ENCODE data around the gene NEO1. TPM values are rescaled to one million over a fixed set of nuclear protein-coding genes. Genes with fewer than 3 reads are reported as not detected.

The NEO1 gene
- total RNA-seq = 1 to 10 TPM; 5.2 to 5.3 TPM

- Mint-ChIP-seq H3K9me3 (no peaks in the 10 kb centered on the region), H3K27ac (no peak within 1 kb of the TSS), H3K36me3 (no peaks in the 10 kb centered on the region)
- DNase-seq (ENCODE audit: low spot score in 2 of 2) (peak; percentile 77 to 78), ATAC-seq (peak; percentile 82 to 84)
Measured at GRCh38 chr15:73051807-73052652, at the start of gene NEO1. Gene NEO1, plus strand, starts transcription at chr15:73052463. Its CDS starts 213 bp downstream, at chr15:73052676.

GRCh38 chr15:73004462-73004861, 47.8 kb upstream of the NEO1 start:
- ATAC-seq (no peak), DNase-seq (ENCODE audit: low spot score in 2 of 2) (no peak)
- H3K9me3 Mint-ChIP-seq = no peaks in the 10 kb centered on the region
- no peaks in the 10 kb centered on the region for H3K36me3 Mint-ChIP-seq
- H3K27ac Mint-ChIP-seq = no peak overlapping the region

GRCh38 chr15:73005032-73005431, 47.2 kb upstream of the NEO1 start:
- ATAC-seq (no peak), DNase-seq (ENCODE audit: low spot score in 2 of 2) (no peak)
- Mint-ChIP-seq H3K36me3 (no peaks in the 10 kb centered on the region), H3K27ac (no peak overlapping the region), H3K9me3 (no peaks in the 10 kb centered on the region)

GRCh38 chr15:73005446-73005845, 46.8 kb upstream of the NEO1 start:
- Mint-ChIP-seq H3K36me3 (no peaks in the 10 kb centered on the region), H3K9me3 (no peaks in the 10 kb centered on the region)

GRCh38 chr15:73006523-73006922, 45.7 kb upstream of the NEO1 start:
- no peak for DNase-seq (ENCODE audit: low spot score in 2 of 2)
- no peak for ATAC-seq

More at GRCh38 chr15:73005446-73005845, 46.8 kb upstream of the NEO1 start:
- H3K27ac Mint-ChIP-seq = no peak overlapping the region
- ATAC-seq (no peak), DNase-seq (ENCODE audit: low spot score in 2 of 2) (no peak)

GRCh38 chr15:73009066-73010056, 42.9 kb upstream of the NEO1 start:
- Mint-ChIP-seq H3K36me3 (no peaks in the 10 kb centered on the region), H3K9me3 (no peaks in the 10 kb centered on the region), H3K27ac (no peak overlapping the region)
- no peak for DNase-seq (ENCODE audit: low spot score in 2 of 2)
- ATAC-seq = no peak

More at GRCh38 chr15:73006523-73006922, 45.7 kb upstream of the NEO1 start:
- no peaks in the 10 kb centered on the region for H3K9me3 Mint-ChIP-seq
- H3K36me3 Mint-ChIP-seq = no peaks in the 10 kb centered on the region
- no peak overlapping the region for H3K27ac Mint-ChIP-seq

GRCh38 chr15:73010154-73011152, 41.8 kb upstream of the NEO1 start:
- ATAC-seq = no peak
- DNase-seq (ENCODE audit: low spot score in 2 of 2) = no peak
- H3K27ac Mint-ChIP-seq = no peak overlapping the region

GRCh38 chr15:73014904-73015303, 37.4 kb upstream of the NEO1 start:
- no peaks in the 10 kb centered on the region for H3K9me3 Mint-ChIP-seq
- DNase-seq (ENCODE audit: low spot score in 2 of 2) = no peak
- H3K36me3 Mint-ChIP-seq = no peaks in the 10 kb centered on the region
- no peak overlapping the region for H3K27ac Mint-ChIP-seq
- no peak for ATAC-seq

More at GRCh38 chr15:73010154-73011152, 41.8 kb upstream of the NEO1 start:
- H3K9me3 Mint-ChIP-seq = no peaks in the 10 kb centered on the region
- H3K36me3 Mint-ChIP-seq = no peaks in the 10 kb centered on the region

- H3K36me3 Mint-ChIP-seq = no peaks in the 10 kb centered on the region
- ATAC-seq = no peak
Measured at GRCh38 chr15:73015493-73015892, 36.8 kb upstream of the NEO1 start.

GRCh38 chr15:73017987-73018386, 34.3 kb upstream of the NEO1 start:
- Mint-ChIP-seq H3K9me3 (no peaks in the 10 kb centered on the region), H3K36me3 (no peaks in the 10 kb centered on the region), H3K27ac (no peak overlapping the region)
- DNase-seq (ENCODE audit: low spot score in 2 of 2) (no peak), ATAC-seq (no peak)

More at GRCh38 chr15:73015493-73015892, 36.8 kb upstream of the NEO1 start:
- H3K9me3 Mint-ChIP-seq = no peaks in the 10 kb centered on the region
- DNase-seq (ENCODE audit: low spot score in 2 of 2) = no peak
- no peak overlapping the region for H3K27ac Mint-ChIP-seq

GRCh38 chr15:73019154-73019553, 33.1 kb upstream of the NEO1 start:
- no peak overlapping the region for H3K27ac Mint-ChIP-seq
- no peak for ATAC-seq
- no peaks in the 10 kb centered on the region for H3K9me3 Mint-ChIP-seq
- no peaks in the 10 kb centered on the region for H3K36me3 Mint-ChIP-seq
- no peak for DNase-seq (ENCODE audit: low spot score in 2 of 2)

- ATAC-seq (no peak), DNase-seq (ENCODE audit: low spot score in 2 of 2) (no peak)
- Mint-ChIP-seq H3K9me3 (no peaks in the 10 kb centered on the region), H3K36me3 (no peaks in the 10 kb centered on the region), H3K27ac (no peak overlapping the region)
Measured at GRCh38 chr15:73019601-73020146, 32.6 kb upstream of the NEO1 start.

GRCh38 chr15:73021139-73021621, 31.1 kb upstream of the NEO1 start:
- Mint-ChIP-seq H3K36me3 (no peaks in the 10 kb centered on the region), H3K9me3 (no peaks in the 10 kb centered on the region), H3K27ac (no peak overlapping the region)
- ATAC-seq (no peak), DNase-seq (ENCODE audit: low spot score in 2 of 2) (no peak)

GRCh38 chr15:73022161-73022560, 30.1 kb upstream of the NEO1 start:
- DNase-seq (ENCODE audit: low spot score in 2 of 2) = no peak
- Mint-ChIP-seq H3K36me3 (no peaks in the 10 kb centered on the region), H3K9me3 (no peaks in the 10 kb centered on the region), H3K27ac (no peak overlapping the region)
- no peak for ATAC-seq

- H3K9me3 Mint-ChIP-seq = no peaks in the 10 kb centered on the region
- ATAC-seq = no peak
- DNase-seq (ENCODE audit: low spot score in 2 of 2) = no peak
- no peaks in the 10 kb centered on the region for H3K36me3 Mint-ChIP-seq
- H3K27ac Mint-ChIP-seq = no peak overlapping the region
Measured at GRCh38 chr15:73023071-73023470, 29.2 kb upstream of the NEO1 start.

- no peaks in the 10 kb centered on the region for H3K9me3 Mint-ChIP-seq
- ATAC-seq (no peak), DNase-seq (ENCODE audit: low spot score in 2 of 2) (no peak)
- no peak overlapping the region for H3K27ac Mint-ChIP-seq
- H3K36me3 Mint-ChIP-seq = no peaks in the 10 kb centered on the region
Measured at GRCh38 chr15:73024168-73024567, 28.1 kb upstream of the NEO1 start.

All from activated naive CD4-positive, alpha-beta T cell treated with anti-CD3 and anti-CD28 coated beads, Interleukin-2, amount 50 U/mL, for 72 hours (primary cell).